NCI-H748 (cell line): Measurements from ENCODE around the gene ARPIN.
"Not testable (repeated sequence)": the region's sequence is repeated elsewhere in the genome, so short reads cannot be mapped to it uniquely, and the experiment has no call there.

Source experiments
- DNase-seq: peaks from one replicate; lab custom pipeline; 2025; ENCODE audit not compliant: unreplicated experiment; lab: John Stamatoyannopoulos, UW

Gene ARPIN

GRCh38 chr15:89878323-89878722 lies 34.4 kb downstream of the ARPIN start:
- no peak for DNase-seq

- DNase-seq = no peak
Observed at GRCh38 chr15:89877083-89877425, 35.7 kb downstream of the ARPIN start.

- DNase-seq = no peak
Observed at GRCh38 chr15:89876396-89877082, 36.2 kb downstream of the ARPIN start.

- no peak for DNase-seq
Observed at GRCh38 chr15:89875741-89876140, 37.0 kb downstream of the ARPIN start.

DNA sequence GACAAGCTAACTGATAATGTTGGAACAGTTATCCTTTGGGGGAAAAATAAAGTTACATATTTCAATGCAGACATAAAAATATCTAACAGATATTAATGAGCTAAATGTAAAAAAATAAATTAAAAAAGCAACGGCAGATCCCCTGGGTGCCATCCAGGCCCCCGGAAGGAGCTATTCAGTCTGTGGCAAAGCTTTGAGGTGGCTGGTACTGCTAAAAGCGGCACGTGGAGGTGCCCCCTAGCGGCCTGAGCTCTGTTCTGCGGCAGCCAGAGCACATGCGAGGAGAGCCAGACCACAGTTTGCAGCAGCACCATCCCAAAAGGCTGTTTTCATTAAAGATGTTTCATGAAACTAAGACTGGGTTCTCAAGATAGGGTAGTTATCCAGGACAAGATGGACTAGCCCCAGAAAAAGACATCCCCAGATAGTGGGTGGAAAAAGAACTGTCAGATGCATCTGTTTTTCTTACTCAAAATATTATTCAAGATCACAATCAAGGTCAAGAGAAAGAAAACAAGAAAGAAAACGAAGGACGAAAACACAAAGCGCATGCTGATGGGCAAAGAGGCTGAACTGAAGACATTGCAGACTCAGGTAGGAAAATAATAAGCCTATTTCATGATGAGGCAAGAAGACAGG lies 37.7 kb downstream of the ARPIN start:
- peak; percentile 56 for DNase-seq

- DNase-seq = no peak
Observed at GRCh38 chr15:89870688-89871288, 42.0 kb downstream of the ARPIN start.

DNA sequence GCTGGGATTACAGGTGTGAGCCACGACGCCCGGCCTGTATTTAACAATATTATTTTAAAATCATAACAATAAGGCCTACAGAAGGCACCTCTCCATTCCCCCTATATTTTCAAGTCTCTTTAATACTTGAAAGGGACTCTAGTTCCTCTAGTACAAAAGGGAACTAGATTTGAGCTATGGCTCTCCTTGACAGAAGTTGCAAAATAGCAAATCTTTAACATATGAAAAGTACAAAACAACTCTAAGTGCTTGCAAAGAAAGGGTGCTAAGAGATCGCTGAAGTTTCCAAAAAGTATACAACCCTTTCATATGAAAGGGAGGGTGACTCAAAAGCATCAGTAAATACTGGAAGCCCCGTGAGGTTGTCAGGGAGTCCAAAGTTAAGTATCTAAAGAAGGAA lies 42.7 kb downstream of the ARPIN start:
- no peak for DNase-seq

DNA sequence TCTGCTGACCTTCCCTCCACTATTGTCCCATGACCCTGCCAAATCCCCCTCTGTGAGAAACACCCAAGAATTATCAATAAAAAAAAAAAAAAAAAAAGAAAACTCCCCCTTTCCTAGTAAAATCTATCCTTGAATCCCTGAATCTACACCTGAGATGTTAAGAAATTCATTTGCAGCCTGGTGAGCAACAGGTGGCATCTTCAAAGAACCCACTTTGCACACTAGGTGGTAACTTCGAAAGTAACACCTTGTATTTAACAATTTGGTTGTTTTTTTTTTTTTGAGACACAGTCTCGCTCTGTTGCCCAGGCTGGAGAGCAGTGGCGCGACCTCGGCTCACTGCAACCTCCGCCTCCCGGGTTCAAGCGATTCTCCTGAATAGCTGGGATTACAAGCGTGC lies 43.3 kb downstream of the ARPIN start:
- DNase-seq = not testable (repeated sequence)

GRCh38 chr15:89864958-89865739 lies 47.6 kb downstream of the ARPIN start:
- no peak for DNase-seq

GRCh38 chr15:89863918-89864317 lies 48.8 kb downstream of the ARPIN start:
- no peak for DNase-seq

- peak; percentile 76 for DNase-seq
Observed at GRCh38 chr15:89860891-89861290, 51.9 kb downstream of the ARPIN start.

GRCh38 chr15:89860431-89860830 lies 52.3 kb downstream of the ARPIN start:
- peak; percentile 16 for DNase-seq

DNA sequence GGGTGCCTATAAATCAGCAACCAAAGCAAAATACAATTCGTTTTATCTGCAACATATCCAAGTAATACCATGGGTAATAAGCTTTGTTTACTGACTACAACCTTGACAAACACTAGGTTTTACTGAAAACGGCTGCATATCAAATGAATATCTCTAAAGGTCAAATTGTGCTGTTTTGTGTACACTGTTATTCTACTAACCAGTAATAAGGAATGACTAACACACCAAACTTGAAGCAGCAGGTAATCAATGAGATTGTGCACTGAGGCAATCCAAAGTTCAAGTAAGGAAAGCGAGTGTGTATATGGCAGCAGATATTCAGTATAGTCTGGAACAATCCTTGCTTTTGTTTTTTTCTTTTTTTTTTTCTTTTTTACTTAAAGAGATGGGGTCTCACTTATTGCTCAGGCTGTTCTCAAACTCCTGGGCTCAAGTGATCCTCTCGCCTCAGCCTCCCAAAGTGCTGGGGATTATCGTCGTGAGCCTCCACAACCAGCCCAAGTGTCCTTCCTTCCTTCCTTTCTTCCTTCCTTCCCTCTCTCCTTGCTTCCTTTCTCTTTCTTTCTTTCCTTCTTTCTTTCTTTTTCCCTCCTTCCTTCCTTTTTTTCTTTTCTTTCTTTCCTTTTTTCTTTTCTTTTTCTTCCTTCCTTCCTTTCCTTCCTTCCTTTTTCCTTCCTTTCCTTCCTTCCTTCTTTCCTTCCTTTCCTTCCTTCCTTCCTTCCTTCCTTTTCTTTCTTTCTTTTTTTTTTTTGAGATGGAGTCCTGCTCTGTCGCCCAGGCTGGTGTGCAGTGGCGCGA lies 53.9 kb downstream of the ARPIN start:
- DNase-seq = no peak

DNA sequence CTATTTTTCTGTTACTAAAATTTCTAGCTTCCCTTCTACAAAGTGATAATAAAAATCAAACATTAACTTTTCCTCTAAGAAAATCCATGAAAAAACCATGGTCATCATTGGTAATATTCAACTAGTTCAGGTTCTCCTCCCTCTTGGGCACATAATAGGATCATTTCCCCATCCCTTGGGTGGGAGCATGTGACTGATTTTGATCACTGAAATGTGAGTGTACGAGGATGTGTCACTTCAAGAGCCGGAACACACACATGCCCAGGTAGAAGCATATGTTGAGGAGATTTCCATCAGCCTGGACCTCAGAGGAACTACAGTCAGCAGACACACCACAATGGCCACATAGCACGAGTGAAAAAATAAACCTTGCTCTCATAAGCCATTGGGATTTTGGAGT lies 55.1 kb downstream of the ARPIN start:
- no peak for DNase-seq

DNA sequence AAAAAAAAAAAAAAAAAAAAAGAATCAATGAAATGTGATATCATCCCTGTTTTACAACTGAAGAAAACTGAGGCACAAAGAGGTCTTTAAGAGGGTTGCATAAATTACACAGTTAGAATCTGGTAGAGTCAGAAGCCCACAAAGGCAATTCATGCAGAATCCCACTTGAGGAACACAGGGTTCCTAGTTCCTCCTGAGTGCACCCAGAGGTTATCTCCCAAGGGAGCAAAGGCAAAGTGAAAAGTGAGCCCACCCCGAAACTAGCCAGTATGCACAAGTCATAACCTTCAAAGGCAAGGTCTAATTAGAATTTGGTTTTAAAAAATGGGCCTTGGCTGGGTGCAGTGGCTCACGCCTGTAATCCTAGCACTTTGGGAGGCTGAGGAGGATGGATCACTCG lies 56.8 kb downstream of the ARPIN start:
- DNase-seq = no peak

DNA sequence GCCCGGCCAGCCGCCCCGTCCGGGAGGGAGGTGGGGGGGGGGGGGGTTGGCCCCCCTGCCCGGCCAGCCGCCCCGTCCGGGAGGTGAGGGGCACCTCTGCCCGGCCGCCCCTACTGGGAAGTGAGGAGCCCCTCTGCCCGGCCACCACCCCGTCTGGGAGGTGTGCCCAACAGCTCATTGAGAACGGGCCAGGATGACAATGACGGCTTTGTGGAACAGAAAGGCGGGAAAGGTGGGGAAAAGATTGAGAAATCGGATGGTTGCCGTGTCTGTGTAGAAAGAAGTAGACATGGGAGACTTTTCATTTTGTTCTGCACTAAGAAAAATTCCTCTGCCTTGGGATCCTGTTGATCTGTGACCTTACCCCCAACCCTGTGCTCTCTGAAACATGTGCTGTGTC lies 57.9 kb downstream of the ARPIN start:
- not testable (repeated sequence) for DNase-seq

GRCh38 chr15:89852342-89852995 lies 60.3 kb downstream of the ARPIN start:
- DNase-seq = no peak

DNA sequence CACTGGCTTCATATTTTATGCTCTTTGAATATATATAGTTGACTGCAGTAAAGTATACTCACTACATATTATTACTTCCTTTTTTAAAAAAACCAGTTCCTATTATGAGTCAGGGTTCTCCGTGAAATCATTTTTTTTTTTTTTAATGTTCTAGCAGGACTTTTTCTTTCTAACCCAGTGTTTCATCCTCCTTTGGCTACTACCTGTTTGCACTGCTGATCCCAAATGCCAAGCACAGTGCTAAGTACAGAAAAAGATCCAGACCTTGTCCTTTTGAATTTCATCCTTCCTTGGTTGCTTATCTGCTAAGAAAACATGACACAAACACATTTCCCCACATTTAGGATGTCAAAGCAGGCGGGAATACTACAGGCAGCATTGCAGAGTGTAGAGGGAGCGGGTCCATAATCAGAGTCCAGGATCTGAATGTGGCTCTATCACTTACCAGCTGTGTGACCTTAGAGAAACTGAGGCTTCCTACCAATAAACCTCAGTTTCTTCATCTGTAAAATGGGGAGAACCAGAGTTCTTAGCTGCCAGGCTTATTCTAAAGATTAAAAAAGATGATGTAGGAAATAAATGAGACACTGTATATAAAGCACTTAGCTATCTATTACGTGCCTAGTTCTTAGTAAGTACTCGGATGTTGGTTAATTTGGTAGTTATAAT lies 60.9 kb downstream of the ARPIN start:
- no peak for DNase-seq

- no peak for DNase-seq
Observed at GRCh38 chr15:89848970-89849292, 63.8 kb downstream of the ARPIN start.

DNA sequence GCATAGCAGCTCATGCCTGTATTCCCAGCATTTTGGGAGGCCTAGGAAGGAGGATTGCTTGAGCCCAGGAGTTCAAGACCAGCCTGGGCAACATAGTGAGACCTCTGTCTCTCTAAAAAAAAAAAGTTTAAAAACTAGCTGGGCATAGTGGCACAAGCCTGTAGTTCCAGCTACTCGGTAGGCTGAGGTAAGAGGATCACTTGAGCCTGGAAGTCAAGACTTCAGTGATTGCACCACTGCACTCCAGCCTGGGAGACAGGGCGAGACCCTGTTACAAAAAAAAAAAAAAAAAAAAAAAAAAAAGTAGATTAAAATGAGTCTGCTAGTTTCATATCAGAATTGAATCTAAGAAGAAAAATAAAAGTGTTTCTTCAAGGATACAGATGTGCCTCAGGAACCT lies 65.7 kb downstream of the ARPIN start:
- DNase-seq = no peak
